Neural progenitor cell (in vitro differentiated cells): Measurements from ENCODE around the gene COL20A1. TPM values are rescaled to one million over a fixed set of nuclear protein-coding genes. Genes with fewer than 3 reads are reported as not detected.

ENCODE experiments used
- DNase-seq: peaks from one replicate; pipeline ENCODE4 v3.0.0-alpha.2; 2016; ENCODE audit warnings: low spot score
- H2AFZ ChIP-seq: fragments of 200-600 bp; sonication (generic); replicated peaks from 2 replicates; pipeline ENCODE4 v1.6.1; 2016; ENCODE audit warnings: antibody characterized with exemption
- H3F3A ChIP-seq: fragments of 200-600 bp; sonication (generic); 2 replicates; pipeline ENCODE4 v1.6.1; 2016; ENCODE audit warnings: antibody characterized with exemption, low read depth
- H3K27ac ChIP-seq: fragments of 200-600 bp; sonication (generic); 2 replicates; pipeline ENCODE4 v1.5.1; 2016; ENCODE audit warnings: mild to moderate bottlenecking
- H3K27me3 ChIP-seq: fragments of 200-600 bp; sonication (generic); 2 replicates; pipeline ENCODE4 v1.6.1; 2016; ENCODE audit warnings: mild to moderate bottlenecking, moderate library complexity
- H3K36me3 ChIP-seq: fragments of 200-600 bp; sonication (generic); 2 replicates; pipeline ENCODE4 v1.5.1; 2016
- H3K4me1 ChIP-seq: fragments of 200-600 bp; sonication (generic); 2 replicates; pipeline ENCODE4 v1.6.1; 2016; ENCODE audit warnings: mixed run types
- H3K4me2 ChIP-seq: fragments of 200-600 bp; sonication (generic); 2 replicates; pipeline ENCODE4 v1.6.1; 2016
- H3K4me3 ChIP-seq: fragments of 200-600 bp; sonication (generic); 2 replicates; pipeline ENCODE4 v1.5.1; 2016
- H3K79me2 ChIP-seq: fragments of 200-600 bp; sonication (generic); 2 replicates; pipeline ENCODE4 v1.6.1; 2016; ENCODE audit warnings: low read depth
- H3K9ac ChIP-seq: fragments of 200-600 bp; sonication (generic); 2 replicates; pipeline ENCODE4 v1.6.1; 2016
- H3K9me3 ChIP-seq: fragments of 200-600 bp; sonication (generic); 2 replicates; pipeline ENCODE4 v1.5.1; 2016; ENCODE audit warnings: low read depth
- H4K20me1 ChIP-seq: fragments of 200-600 bp; sonication (generic); 2 replicates; pipeline ENCODE4 v1.6.1; 2016; ENCODE audit warnings: low read depth
- H3K27ac Mint-ChIP-seq: 3 replicates; pipeline ENCODE4 v1.8.0; 2021; ENCODE audit warnings: mixed read lengths
- H3K27me3 Mint-ChIP-seq: 2 replicates; pipeline ENCODE4 v1.8.0; 2022; ENCODE audit warnings: low read depth, mild to moderate bottlenecking, inconsistent platforms, moderate library complexity, mixed read lengths; ENCODE audit not compliant: insufficient read depth
- H3K36me3 Mint-ChIP-seq: 3 replicates; pipeline ENCODE4 v1.8.0; 2021; ENCODE audit warnings: mixed read lengths
- H3K4me1 Mint-ChIP-seq: 3 replicates; pipeline ENCODE4 v1.8.0; 2021; ENCODE audit warnings: mixed read lengths
- H3K4me3 Mint-ChIP-seq: 3 replicates; pipeline ENCODE4 v1.8.0; 2021; ENCODE audit warnings: mild to moderate bottlenecking, moderate library complexity, mixed read lengths
- H3K9me3 Mint-ChIP-seq: 3 replicates; pipeline ENCODE4 v1.8.0; 2020; ENCODE audit warnings: mixed read lengths
- EZH2 ChIP-seq: fragments of 200-600 bp; sonication (generic); IDR thresholded peaks from 2 replicates; pipeline ENCODE4 v1.6.1; 2017; ENCODE audit warnings: antibody characterized with exemption, mild to moderate bottlenecking, moderate library complexity
- EZH2phosphoT487 ChIP-seq: fragments of 200-600 bp; sonication (generic); IDR thresholded peaks from 2 replicates; pipeline ENCODE4 v1.6.1; 2017; ENCODE audit warnings: antibody characterized with exemption
- total RNA-seq: library from RNA; depleted of rRNA; stranded (reverse); fragments of >200 nt; gene quantifications from 2 replicates; pipeline ENCODE4 v1.2.3, GENCODE V29; 2015; ENCODE audit warnings: low replicate concordance
- TF ChIP-seq, protein P1 (sequence below): fragments of 200-600 bp; sonication (generic); IDR thresholded peaks from 2 replicates; pipeline ENCODE4 v1.5.1; 2017; ENCODE audit warnings: antibody characterized with exemption, mild to moderate bottlenecking

The COL20A1 gene
- total RNA-seq, 1 donor from 2014 or later, result 0.37 TPM

DNA sequence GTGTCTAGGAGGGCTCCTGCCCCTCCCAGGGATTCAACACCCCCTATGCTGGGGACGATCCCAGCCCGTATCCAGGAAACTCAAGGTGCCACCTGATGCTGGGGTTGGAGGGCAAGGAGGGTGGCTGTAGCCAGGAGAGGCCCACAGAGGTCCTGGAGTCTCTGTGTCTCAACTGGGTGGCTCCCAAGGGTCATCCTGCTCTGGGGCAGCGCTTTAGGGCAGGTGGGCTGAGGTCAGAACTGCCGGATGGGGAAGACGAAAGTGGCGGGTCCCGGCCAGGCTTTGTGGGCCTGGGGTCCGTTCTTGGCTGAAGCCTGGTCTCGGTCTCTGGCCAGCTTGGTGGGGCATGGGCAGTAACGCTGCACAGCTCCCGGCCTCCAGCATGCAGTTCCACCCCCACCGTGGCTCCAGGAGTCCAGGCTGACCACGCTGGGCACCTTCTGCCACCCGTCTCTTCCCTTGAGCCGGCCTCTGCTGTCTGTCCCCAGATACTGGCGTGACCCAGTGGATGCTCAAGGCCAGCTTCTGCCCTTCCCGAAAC lies 2.8 kb upstream of the COL20A1 start:
- Histone ChIP-seq H3K9ac (no peak overlapping the region), H3K79me2 (no peaks in the 10 kb centered on the region), H3K4me3 (no peak overlapping the region), H3K4me2 (no peak overlapping the region), H4K20me1 (peaks cover 6% of the 10 kb centered on the region), H3F3A (no peaks in the 10 kb centered on the region), H3K36me3 (no peaks in the 10 kb centered on the region), H2AFZ (no peak overlapping the region), H3K9me3 (no peaks in the 10 kb centered on the region), H3K27me3 (peaks cover 5% of the 10 kb centered on the region), H3K27ac (no peak overlapping the region), H3K4me1 (peaks cover 3% of the 10 kb centered on the region)
- H3K4me1 Mint-ChIP-seq, result peaks cover 3% of the 10 kb centered on the region
- no peak for DNase-seq
- H3K36me3 Mint-ChIP-seq, result peaks cover 2% of the 10 kb centered on the region
- H3K9me3 Mint-ChIP-seq, result no peaks in the 10 kb centered on the region
- TF ChIP-seq, protein P1, sequence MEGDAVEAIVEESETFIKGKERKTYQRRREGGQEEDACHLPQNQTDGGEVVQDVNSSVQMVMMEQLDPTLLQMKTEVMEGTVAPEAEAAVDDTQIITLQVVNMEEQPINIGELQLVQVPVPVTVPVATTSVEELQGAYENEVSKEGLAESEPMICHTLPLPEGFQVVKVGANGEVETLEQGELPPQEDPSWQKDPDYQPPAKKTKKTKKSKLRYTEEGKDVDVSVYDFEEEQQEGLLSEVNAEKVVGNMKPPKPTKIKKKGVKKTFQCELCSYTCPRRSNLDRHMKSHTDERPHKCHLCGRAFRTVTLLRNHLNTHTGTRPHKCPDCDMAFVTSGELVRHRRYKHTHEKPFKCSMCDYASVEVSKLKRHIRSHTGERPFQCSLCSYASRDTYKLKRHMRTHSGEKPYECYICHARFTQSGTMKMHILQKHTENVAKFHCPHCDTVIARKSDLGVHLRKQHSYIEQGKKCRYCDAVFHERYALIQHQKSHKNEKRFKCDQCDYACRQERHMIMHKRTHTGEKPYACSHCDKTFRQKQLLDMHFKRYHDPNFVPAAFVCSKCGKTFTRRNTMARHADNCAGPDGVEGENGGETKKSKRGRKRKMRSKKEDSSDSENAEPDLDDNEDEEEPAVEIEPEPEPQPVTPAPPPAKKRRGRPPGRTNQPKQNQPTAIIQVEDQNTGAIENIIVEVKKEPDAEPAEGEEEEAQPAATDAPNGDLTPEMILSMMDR, result no peak
- TF ChIP-seq EZH2phosphoT487 (no peak), EZH2 (no peak)
- H3K27ac Mint-ChIP-seq, result no peak overlapping the region
- H3K27me3 Mint-ChIP-seq, result peaks cover 3% of the 10 kb centered on the region
- peak overlapping the region; percentile 55 for H3K4me3 Mint-ChIP-seq

DNA sequence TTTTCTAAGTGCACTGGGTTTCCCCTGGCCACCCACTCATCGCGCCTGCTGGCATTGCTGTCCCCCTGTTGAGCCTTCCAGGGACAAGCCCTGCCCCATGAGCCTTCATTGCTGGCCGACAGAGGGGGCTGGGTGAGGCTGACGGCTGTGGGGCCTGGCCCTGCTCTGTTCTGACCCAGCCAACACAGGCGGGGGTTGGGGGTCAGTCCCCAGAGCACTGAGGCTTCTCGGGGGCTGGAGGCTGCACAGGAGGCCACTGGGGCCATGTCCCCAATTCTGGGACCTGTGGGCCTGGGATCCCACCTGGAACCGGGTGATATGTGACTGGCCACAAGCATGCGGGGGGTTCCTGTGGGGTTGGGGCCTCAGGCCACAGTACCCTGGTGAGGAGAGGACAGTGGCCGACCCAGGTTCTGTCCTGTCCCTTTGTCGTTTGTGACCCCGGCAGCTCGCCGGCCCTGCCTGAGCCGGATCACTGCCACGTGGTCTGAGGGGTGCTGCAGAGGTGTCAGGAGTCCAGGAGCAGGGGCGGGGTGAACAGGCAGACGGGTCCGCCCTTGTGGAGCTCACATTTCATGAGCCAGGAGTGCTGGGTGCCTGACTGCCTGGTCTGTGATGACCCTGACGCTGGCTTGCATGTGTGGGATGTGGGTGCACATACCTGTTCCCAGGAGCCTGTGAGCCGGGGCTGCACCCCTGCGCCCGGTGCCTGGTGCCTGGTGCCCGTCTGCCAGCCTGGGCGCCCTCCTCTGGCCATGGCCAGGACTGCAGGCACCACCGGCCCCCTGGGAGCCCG lies 2.1 kb upstream of the COL20A1 start:
- TF ChIP-seq EZH2, result no peak
- TF ChIP-seq, protein P1, result peak; percentile 75
- Histone ChIP-seq H3K27ac (no peak overlapping the region), H3K4me3 (no peak overlapping the region), H3F3A (peaks cover 4% of the 10 kb centered on the region), H2AFZ (no peak overlapping the region), H3K9me3 (no peaks in the 10 kb centered on the region), H3K4me2 (no peak overlapping the region), H3K36me3 (no peaks in the 10 kb centered on the region), H3K27me3 (peaks cover 11% of the 10 kb centered on the region), H3K9ac (no peak overlapping the region), H4K20me1 (peaks cover 6% of the 10 kb centered on the region), H3K4me1 (peaks cover 10% of the 10 kb centered on the region), H3K79me2 (no peaks in the 10 kb centered on the region)
- DNase-seq, result peak; percentile 72
- Mint-ChIP-seq H3K4me1 (peaks cover 10% of the 10 kb centered on the region), H3K9me3 (no peaks in the 10 kb centered on the region), H3K4me3 (no peak overlapping the region), H3K27me3 (peaks cover 3% of the 10 kb centered on the region), H3K36me3 (peaks cover under 1% of the 10 kb centered on the region), H3K27ac (no peak overlapping the region)

DNA sequence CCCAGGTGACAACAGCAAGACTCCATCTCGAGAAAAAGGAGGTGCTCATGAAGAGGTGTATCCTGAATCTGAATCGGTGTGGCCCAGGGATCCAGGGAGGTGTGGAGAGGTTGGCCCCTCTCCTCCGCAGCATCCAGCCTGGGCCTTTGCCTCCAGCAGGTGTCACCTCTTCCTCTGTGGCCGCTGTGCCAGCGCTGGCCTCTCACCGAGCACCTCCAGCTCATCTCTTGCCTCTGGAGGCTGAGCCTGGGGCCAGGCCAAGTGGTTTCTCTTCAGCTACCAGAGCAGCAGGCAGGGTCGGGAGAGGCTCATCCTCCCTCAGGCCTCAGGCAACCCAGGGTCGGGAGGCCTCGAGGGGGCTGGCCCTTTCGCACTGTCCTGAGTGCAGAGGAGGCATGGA lies 1.2 kb upstream of the COL20A1 start:
- H3K27me3 ChIP-seq, result peaks cover 15% of the 10 kb centered on the region
- no peak for DNase-seq
- H3K4me3 Mint-ChIP-seq, result peak overlapping the region; percentile 30
- peaks cover 13% of the 10 kb centered on the region for H3K4me1 Mint-ChIP-seq
- peaks cover 3% of the 10 kb centered on the region for H3K27me3 Mint-ChIP-seq
- peak overlapping the region; percentile 79 for H3K27ac Mint-ChIP-seq
- no peaks in the 10 kb centered on the region for H3K36me3 ChIP-seq
- no peak overlapping the region for H2AFZ ChIP-seq
- H3F3A ChIP-seq, result peaks cover 4% of the 10 kb centered on the region
- no peak overlapping the region for H3K4me3 ChIP-seq
- TF ChIP-seq, protein P1, result no peak
- TF ChIP-seq EZH2 (no peak), EZH2phosphoT487 (no peak)
- H3K79me2 ChIP-seq, result no peaks in the 10 kb centered on the region
- H3K9me3 ChIP-seq, result no peaks in the 10 kb centered on the region
- peaks cover 6% of the 10 kb centered on the region for H4K20me1 ChIP-seq
- H3K4me2 ChIP-seq, result no peak overlapping the region
- H3K36me3 Mint-ChIP-seq, result no peaks in the 10 kb centered on the region
- no peaks in the 10 kb centered on the region for H3K9me3 Mint-ChIP-seq
- no peak overlapping the region for H3K27ac ChIP-seq
- H3K9ac ChIP-seq, result no peak overlapping the region
- peaks cover 19% of the 10 kb centered on the region for H3K4me1 ChIP-seq
